ENCODE data around the gene PHEX. TPM values are rescaled to one million over a fixed set of nuclear protein-coding genes. Genes with fewer than 3 reads are reported as not detected.

Gene PHEX
- total RNA-seq, 1 experiment from 2014 or later: 0.04 TPM

- H3K4me3 Mint-ChIP-seq: no peak overlapping the region
- ChIA-PET CTCF (no interaction called here), POLR2A (no interaction called here)
- ATAC-seq (no peak), DNase-seq (ENCODE audit: low spot score) (no peak)
- H3K27ac Mint-ChIP-seq: no peak overlapping the region
- H3K27me3 Mint-ChIP-seq (ENCODE audit: low read depth): no peaks in the 10 kb centered on the region
- no peaks in the 10 kb centered on the region; the same call in 1 of the 2 replicates for H3K9me3 Mint-ChIP-seq
- H3K36me3 Mint-ChIP-seq: no peaks in the 10 kb centered on the region
- TF ChIP-seq NFATC4 (CRISPR knock-in tag; IDR thresholded peaks at IDR 0.05) (no peak), CREB1 (CRISPR knock-in tag; IDR thresholded peaks at IDR 0.05) (no peak), NFYB (CRISPR knock-in tag; conservative IDR thresholded peaks at IDR 0.05; ENCODE audit: low read depth) (no peak)
- H3K4me1 Mint-ChIP-seq: no peaks in the 10 kb centered on the region
These were observed 115.8 kb downstream of the PHEX start for GRCh38 chrX:22147942-22148341.

DNA sequence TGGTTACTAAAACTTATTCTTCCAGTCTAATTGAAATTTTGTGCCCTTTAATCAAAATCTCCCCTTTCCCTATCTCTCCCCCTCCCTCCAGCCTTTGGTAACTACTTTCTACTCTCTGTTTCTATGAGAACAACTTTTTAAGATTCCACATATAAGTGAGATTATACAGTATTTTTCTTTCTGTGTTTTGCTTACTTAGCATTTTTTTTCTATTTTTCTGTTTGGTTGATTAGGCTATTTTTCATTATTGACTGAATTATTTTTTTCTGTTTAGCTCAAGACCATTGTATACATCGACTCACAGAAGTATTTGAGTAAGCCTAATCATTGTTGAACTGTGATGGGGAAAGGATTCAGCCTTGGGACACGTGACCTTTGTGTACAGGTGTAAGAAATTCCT lies 116.4 kb downstream of the PHEX start:
- TF ChIP-seq, protein P1, sequence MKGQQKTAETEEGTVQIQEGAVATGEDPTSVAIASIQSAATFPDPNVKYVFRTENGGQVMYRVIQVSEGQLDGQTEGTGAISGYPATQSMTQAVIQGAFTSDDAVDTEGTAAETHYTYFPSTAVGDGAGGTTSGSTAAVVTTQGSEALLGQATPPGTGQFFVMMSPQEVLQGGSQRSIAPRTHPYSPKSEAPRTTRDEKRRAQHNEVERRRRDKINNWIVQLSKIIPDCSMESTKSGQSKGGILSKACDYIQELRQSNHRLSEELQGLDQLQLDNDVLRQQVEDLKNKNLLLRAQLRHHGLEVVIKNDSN (CRISPR knock-in tag; IDR thresholded peaks at IDR 0.05): no peak
- TF ChIP-seq ATF3 (CRISPR knock-in tag; conservative IDR thresholded peaks at IDR 0.05) (no peak), GABPB1 (CRISPR knock-in tag; IDR thresholded peaks at IDR 0.05) (no peak), ZNF317 (CRISPR knock-in tag; IDR thresholded peaks at IDR 0.05; ENCODE audit: borderline replicate concordance, low read depth) (no peak), NR3C1 (CRISPR knock-in tag; conservative IDR thresholded peaks at IDR 0.05; ENCODE audit: low read depth) (no peak), ZNF512 (CRISPR knock-in tag; IDR thresholded peaks at IDR 0.05; ENCODE audit: borderline replicate concordance) (no peak), RORB (CRISPR knock-in tag; IDR thresholded peaks at IDR 0.05) (no peak), TCF7 (CRISPR knock-in tag; IDR thresholded peaks at IDR 0.05; ENCODE audit: low read depth) (no peak), ZBTB21 (CRISPR knock-in tag; IDR thresholded peaks at IDR 0.05; ENCODE audit: borderline replicate concordance) (no peak), CREM (CRISPR knock-in tag; IDR thresholded peaks at IDR 0.05) (no peak), JAZF1 (CRISPR knock-in tag; IDR thresholded peaks at IDR 0.05) (no peak), CBFB (CRISPR knock-in tag; IDR thresholded peaks at IDR 0.05; ENCODE audit: low read depth) (no peak)
- TF ChIP-seq, protein P2, sequence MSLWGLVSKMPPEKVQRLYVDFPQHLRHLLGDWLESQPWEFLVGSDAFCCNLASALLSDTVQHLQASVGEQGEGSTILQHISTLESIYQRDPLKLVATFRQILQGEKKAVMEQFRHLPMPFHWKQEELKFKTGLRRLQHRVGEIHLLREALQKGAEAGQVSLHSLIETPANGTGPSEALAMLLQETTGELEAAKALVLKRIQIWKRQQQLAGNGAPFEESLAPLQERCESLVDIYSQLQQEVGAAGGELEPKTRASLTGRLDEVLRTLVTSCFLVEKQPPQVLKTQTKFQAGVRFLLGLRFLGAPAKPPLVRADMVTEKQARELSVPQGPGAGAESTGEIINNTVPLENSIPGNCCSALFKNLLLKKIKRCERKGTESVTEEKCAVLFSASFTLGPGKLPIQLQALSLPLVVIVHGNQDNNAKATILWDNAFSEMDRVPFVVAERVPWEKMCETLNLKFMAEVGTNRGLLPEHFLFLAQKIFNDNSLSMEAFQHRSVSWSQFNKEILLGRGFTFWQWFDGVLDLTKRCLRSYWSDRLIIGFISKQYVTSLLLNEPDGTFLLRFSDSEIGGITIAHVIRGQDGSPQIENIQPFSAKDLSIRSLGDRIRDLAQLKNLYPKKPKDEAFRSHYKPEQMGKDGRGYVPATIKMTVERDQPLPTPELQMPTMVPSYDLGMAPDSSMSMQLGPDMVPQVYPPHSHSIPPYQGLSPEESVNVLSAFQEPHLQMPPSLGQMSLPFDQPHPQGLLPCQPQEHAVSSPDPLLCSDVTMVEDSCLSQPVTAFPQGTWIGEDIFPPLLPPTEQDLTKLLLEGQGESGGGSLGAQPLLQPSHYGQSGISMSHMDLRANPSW (CRISPR knock-in tag; conservative IDR thresholded peaks at IDR 0.05; ENCODE audit: low read depth): no peak
- H3K36me3 Mint-ChIP-seq: no peaks in the 10 kb centered on the region
- ChIA-PET CTCF (no interaction called here), POLR2A (no interaction called here)
- no peaks in the 10 kb centered on the region for H3K4me1 Mint-ChIP-seq
- ATAC-seq: no peak
- DNase-seq (ENCODE audit: low spot score): no peak
- H3K27me3 Mint-ChIP-seq (ENCODE audit: low read depth): no peaks in the 10 kb centered on the region
- no peaks in the 10 kb centered on the region; the same call in 1 of the 2 replicates for H3K9me3 Mint-ChIP-seq
- no peak overlapping the region for H3K27ac Mint-ChIP-seq
- H3K4me3 Mint-ChIP-seq: no peak overlapping the region

DNA sequence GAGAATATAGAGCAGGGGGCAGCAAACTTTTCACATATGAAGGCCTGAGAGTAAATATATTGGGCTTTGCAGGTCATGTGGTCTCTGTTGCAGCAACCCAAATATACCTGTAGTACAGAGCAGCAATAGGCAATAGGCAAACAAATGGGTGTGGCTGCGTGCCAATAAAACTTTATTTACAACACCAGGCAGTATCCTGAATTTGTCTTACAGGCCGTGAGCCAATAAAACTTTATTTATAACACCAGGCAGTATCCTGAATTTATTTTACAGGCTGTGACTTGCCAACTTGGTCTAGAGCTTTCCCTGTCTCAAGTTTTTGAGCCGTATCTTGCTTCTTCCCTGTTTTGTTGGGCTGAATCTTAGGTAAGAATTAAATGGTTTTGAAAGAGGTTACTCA lies 118.2 kb downstream of the PHEX start:
- no peak for TF ChIP-seq ZNF423 (CRISPR knock-in tag; IDR thresholded peaks at IDR 0.05)
- no peak for TF ChIP-seq ZNF138 (CRISPR knock-in tag; conservative IDR thresholded peaks at IDR 0.05)
- no peak for TF ChIP-seq ESRRA (CRISPR knock-in tag; IDR thresholded peaks at IDR 0.05; ENCODE audit: borderline replicate concordance)
- no peak for TF ChIP-seq ZNF219 (CRISPR knock-in tag; IDR thresholded peaks at IDR 0.05; ENCODE audit: borderline replicate concordance)
- no peak for TF ChIP-seq GABPB1 (CRISPR knock-in tag; IDR thresholded peaks at IDR 0.05)
- Mint-ChIP-seq H3K4me1 (no peaks in the 10 kb centered on the region), H3K27me3 (ENCODE audit: low read depth) (no peaks in the 10 kb centered on the region), H3K36me3 (no peaks in the 10 kb centered on the region), H3K4me3 (no peak overlapping the region), H3K27ac (no peak overlapping the region), H3K9me3 (no peaks in the 10 kb centered on the region; the same call in 1 of the 2 replicates)
- DNase-seq (ENCODE audit: low spot score) (no peak), ATAC-seq (no peak)
- CTCF ChIA-PET: no interaction called here
- POLR2A ChIA-PET: no interaction called here
